Measurements from ENCODE around the gene SUCLG1. TPM values are rescaled to one million over a fixed set of nuclear protein-coding genes. Genes with fewer than 3 reads are reported as not detected.

The SUCLG1 gene
- total and polyA plus RNA-seq, 2 of the 4 experiments (the other 2 are of a cell fraction) = 50.5 to 52.7 TPM

DNA sequence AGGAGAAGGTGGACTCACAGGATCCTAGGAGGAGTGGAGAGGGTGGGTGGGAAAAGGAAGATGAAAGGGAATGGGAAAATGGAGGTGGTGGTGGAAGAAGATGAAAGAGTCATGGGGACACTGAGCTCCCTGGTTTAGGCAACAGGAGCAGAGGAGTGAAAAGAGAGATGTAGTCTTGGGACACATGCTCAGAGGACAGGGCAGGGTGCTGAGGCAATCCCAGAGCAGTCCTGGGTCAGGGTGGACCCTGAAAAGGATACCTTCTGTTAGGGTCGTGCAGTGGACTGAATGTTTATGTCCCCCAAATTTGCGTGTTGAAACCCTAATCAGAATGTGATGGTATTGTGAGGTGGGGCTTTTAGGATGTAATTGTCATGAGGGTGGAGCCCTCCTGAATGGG is 37.9 kb downstream of the SUCLG1 start:
- Histone ChIP-seq H4K5ac (ENCODE audit: low read depth, low read length) (no peak overlapping the region), H2BK20ac (ENCODE audit: low read depth, low read length) (no peak overlapping the region), H3K4ac (ENCODE audit: low read depth, low read length) (no peak overlapping the region), H4K8ac (ENCODE audit: low read depth in 2 of 2, low read length in 2 of 2) (no peak overlapping the region), H3K4me2 (ENCODE audit: low read depth, low read length) (no peak overlapping the region), H2AK9ac (replicated peaks; ENCODE audit: low read depth, low read length, poor library complexity) (no peak overlapping the region), H2AFZ (replicated peaks; ENCODE audit: low read length, poor library complexity) (peak overlapping the region; percentile 33), H4K20me1 (ENCODE audit: insufficient read depth, low read length) (no peaks in the 10 kb centered on the region), H2BK15ac (ENCODE audit: low read depth, low read length) (no peak overlapping the region), H3K79me1 (ENCODE audit: low read depth in 1 of 2, low read length in 2 of 2) (no peaks in the 10 kb centered on the region), H2BK120ac (ENCODE audit: low read depth, low read length) (no peak overlapping the region), H3K56ac (ENCODE audit: extremely low read depth, insufficient read depth, low read length) (no peak overlapping the region), H3K23ac (ENCODE audit: low read depth, low read length) (no peak overlapping the region), H3K9ac (ENCODE audit: low read depth, low read length) (no peak overlapping the region), H2AK5ac (ENCODE audit: low read depth, low read length) (no peak overlapping the region), H3K9me1 (ENCODE audit: insufficient read depth, low read length) (peaks cover 6% of the 10 kb centered on the region), H3K27me3 (ENCODE audit: control insufficient read depth, insufficient read depth, low read length) (no peaks in the 10 kb centered on the region), H4K91ac (ENCODE audit: insufficient read depth, low read depth, low read length) (no peak overlapping the region), H3K27ac (ENCODE audit: insufficient read depth, low read length) (no peak overlapping the region), H3K36me3 (ENCODE audit: control insufficient read depth, insufficient read depth, low read length) (peaks cover 4% of the 10 kb centered on the region), H3K4me1 (ENCODE audit: control insufficient read depth, insufficient read depth, low read length) (no peaks in the 10 kb centered on the region), H3K4me3 (ENCODE audit: insufficient read depth, low read depth, low read length) (no peak overlapping the region), H2BK5ac (ENCODE audit: low read depth, low read length, poor library complexity, severe bottlenecking) (no peak overlapping the region), H3K9me3 (ENCODE audit: control insufficient read depth, insufficient read depth, low read length) (no peaks in the 10 kb centered on the region), H3K14ac (replicated peaks; ENCODE audit: low read depth, low read length) (no peak overlapping the region), H3K18ac (ENCODE audit: low read depth, low read length) (no peak overlapping the region)
- ATAC-seq (ENCODE audit: low read depth) = no peak
- POLR2A ChIA-PET (ENCODE audit: unreplicated experiment) = no interaction called here
- dilution Hi-C loops (cut with HindIII; ENCODE audit: low sequenced_read_pairs, unreplicated experiment) = no loop called here
- in situ Hi-C loops (cut with MboI; ENCODE audit: low sequenced_read_pairs) = no loop called here
- no peak for DNase-seq
- WGBS, 2 experiments (ENCODE audit: extremely low coverage in 2 of 2, insufficient read length in 1 of 2) = 80% methylated on average over 1 of the region's 2 CpGs; no CpG with 5 or more reads in 1 of the 2 experiments
- no TSS peak for BruUV-seq (replicated peaks)
- CTCF ChIA-PET = no interaction called here
- no peak for TF ChIP-seq RFX5 (IDR thresholded peaks at IDR 0.05; ENCODE audit: low read depth, low read length)
- no peak for TF ChIP-seq SMC3 (IDR thresholded peaks at IDR 0.05; ENCODE audit: low read depth, low read length)
- TF ChIP-seq, protein P1, sequence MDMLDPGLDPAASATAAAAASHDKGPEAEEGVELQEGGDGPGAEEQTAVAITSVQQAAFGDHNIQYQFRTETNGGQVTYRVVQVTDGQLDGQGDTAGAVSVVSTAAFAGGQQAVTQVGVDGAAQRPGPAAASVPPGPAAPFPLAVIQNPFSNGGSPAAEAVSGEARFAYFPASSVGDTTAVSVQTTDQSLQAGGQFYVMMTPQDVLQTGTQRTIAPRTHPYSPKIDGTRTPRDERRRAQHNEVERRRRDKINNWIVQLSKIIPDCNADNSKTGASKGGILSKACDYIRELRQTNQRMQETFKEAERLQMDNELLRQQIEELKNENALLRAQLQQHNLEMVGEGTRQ (IDR thresholded peaks at IDR 0.05; ENCODE audit: low read depth, low read length) = no peak
- TF ChIP-seq MAZ (IDR thresholded peaks at IDR 0.05; ENCODE audit: borderline replicate concordance, low read depth, low read length) = no peak
- TF ChIP-seq CEBPB (IDR thresholded peaks at IDR 0.05; ENCODE audit: low read depth, low read length) = no peak
- no peak for TF ChIP-seq RAD21 (IDR thresholded peaks at IDR 0.05; ENCODE audit: low read length)
- no peak for TF ChIP-seq CHD1 (IDR thresholded peaks at IDR 0.05; ENCODE audit: low read depth, low read length)
- TF ChIP-seq MAFK (IDR thresholded peaks at IDR 0.05; ENCODE audit: low read depth, low read length) = no peak
- no peak for TF ChIP-seq NFE2L2 (IDR thresholded peaks at IDR 0.05; ENCODE audit: low read depth, low read length)
- TF ChIP-seq MXI1 (IDR thresholded peaks at IDR 0.05; ENCODE audit: borderline replicate concordance, low read depth, low read length) = no peak
- no peak for TF ChIP-seq RCOR1 (IDR thresholded peaks at IDR 0.05; ENCODE audit: insufficient replicate concordance, low read length)
- TF ChIP-seq FOS (IDR thresholded peaks at IDR 0.05; ENCODE audit: low read depth, low read length) = no peak
- intact Hi-C loops (cut with micrococcal nuclease) = no loop called here

All from IMR-90 (cell line).